Upper lobe of right lung (tissue), 1 donor: ENCODE data around the gene SCN9A. TPM values are rescaled to one million over a fixed set of nuclear protein-coding genes. Genes with fewer than 3 reads are reported as not detected.
A peak's percentile ranks its signal among the peaks of the same experiment; 100 is the strongest.
"Not testable (repeated sequence)": the region's sequence is repeated elsewhere in the genome, so short reads cannot be mapped to it uniquely, and the experiment has no call there.

ENCODE experiments used
- ATAC-seq: fragments of 200-7000 bp; cut with Tn5 transposase; one replicate; pipeline ENCODE4 v1.9.1; 2020; ENCODE audit warnings: mild to moderate bottlenecking, moderate library complexity
- DNase-seq: peaks from one replicate; pipeline ENCODE4 v3.0.0-alpha.2; 2020
- H3K27ac ChIP-seq: fragments of 200-600 bp; one replicate; pipeline ENCODE4 v1.8.0; 2022
- H3K27me3 ChIP-seq: fragments of 200-600 bp; one replicate; pipeline ENCODE4 v1.8.0; 2022; ENCODE audit warnings: mild to moderate bottlenecking
- H3K36me3 ChIP-seq: fragments of 200-600 bp; one replicate; pipeline ENCODE4 v1.8.0; 2022
- H3K4me1 ChIP-seq: fragments of 200-600 bp; one replicate; pipeline ENCODE4 v1.8.0; 2022
- H3K4me3 ChIP-seq: fragments of 200-600 bp; one replicate; pipeline ENCODE4 v1.8.0; 2022; ENCODE audit warnings: mild to moderate bottlenecking
- H3K9me3 ChIP-seq: fragments of 200-600 bp; one replicate; pipeline ENCODE4 v1.8.0; 2022
- intact Hi-C: fragments of 100-400 bp; cut with DNase I; formaldehyde crosslinking; loops from one replicate; pipeline ENCODE4 v1.11.0; 2022
- total RNA-seq: library from RNA; stranded (reverse); fragmentation: NEBNext Ultra II Directional; extraction: Animal tissue kit (Norgen Biotek cat#: 25700); gene quantifications from one replicate; pipeline ENCODE4 v1.2.1, GENCODE V29; 2021
- TF ChIP-seq, protein P1 (sequence below): fragments of 200-600 bp; IDR thresholded peaks from one replicate; pipeline ENCODE4 v1.8.0; 2022; ENCODE audit warnings: antibody characterized with exemption
- donor health status: DM: no; HTN: yes; CAD: no; lungs with severe emphysema.

The SCN9A gene
- total RNA-seq, 1 donor from 2014 or later = 10.5 TPM

DNA sequence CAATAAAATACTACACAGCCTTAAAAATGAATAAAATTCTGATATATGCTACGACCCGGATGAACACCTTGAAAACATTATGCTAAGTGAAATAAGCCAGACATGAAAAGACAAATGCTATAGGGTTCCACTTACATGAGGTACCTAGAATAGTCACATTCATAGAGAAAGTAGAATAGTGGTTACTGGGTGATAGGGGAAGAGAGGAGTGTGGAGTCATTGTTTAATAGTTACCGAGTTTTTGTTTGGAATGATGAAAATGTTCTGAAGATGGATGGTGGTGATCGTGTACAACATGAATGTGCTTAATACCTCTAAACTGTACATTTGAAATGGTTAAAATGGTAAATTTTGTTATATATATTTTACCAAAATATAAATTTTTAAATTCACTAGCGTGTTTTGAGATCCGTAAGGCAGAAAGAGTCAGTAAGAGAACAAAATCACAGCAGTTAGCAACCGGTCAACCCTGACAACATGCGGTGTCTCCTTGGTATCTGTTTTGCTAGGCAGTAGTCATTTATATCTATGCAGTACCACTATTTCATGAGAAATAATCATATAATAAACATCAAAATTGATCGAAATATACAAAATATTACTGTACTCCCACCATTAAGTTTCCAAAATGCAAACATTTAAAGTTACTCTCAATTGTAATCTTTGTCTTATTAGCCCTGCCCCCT is 11.1 kb downstream of the SCN9A start:
- intact Hi-C loops = no loop called here
- ATAC-seq (no peak), DNase-seq (no peak)
- Histone ChIP-seq H3K36me3 (no peaks in the 10 kb centered on the region), H3K27ac (no peak overlapping the region), H3K4me1 (no peaks in the 10 kb centered on the region), H3K4me3 (no peak overlapping the region), H3K27me3 (no peaks in the 10 kb centered on the region), H3K9me3 (no peaks in the 10 kb centered on the region)
- TF ChIP-seq, protein P1, sequence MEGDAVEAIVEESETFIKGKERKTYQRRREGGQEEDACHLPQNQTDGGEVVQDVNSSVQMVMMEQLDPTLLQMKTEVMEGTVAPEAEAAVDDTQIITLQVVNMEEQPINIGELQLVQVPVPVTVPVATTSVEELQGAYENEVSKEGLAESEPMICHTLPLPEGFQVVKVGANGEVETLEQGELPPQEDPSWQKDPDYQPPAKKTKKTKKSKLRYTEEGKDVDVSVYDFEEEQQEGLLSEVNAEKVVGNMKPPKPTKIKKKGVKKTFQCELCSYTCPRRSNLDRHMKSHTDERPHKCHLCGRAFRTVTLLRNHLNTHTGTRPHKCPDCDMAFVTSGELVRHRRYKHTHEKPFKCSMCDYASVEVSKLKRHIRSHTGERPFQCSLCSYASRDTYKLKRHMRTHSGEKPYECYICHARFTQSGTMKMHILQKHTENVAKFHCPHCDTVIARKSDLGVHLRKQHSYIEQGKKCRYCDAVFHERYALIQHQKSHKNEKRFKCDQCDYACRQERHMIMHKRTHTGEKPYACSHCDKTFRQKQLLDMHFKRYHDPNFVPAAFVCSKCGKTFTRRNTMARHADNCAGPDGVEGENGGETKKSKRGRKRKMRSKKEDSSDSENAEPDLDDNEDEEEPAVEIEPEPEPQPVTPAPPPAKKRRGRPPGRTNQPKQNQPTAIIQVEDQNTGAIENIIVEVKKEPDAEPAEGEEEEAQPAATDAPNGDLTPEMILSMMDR = no peak

DNA sequence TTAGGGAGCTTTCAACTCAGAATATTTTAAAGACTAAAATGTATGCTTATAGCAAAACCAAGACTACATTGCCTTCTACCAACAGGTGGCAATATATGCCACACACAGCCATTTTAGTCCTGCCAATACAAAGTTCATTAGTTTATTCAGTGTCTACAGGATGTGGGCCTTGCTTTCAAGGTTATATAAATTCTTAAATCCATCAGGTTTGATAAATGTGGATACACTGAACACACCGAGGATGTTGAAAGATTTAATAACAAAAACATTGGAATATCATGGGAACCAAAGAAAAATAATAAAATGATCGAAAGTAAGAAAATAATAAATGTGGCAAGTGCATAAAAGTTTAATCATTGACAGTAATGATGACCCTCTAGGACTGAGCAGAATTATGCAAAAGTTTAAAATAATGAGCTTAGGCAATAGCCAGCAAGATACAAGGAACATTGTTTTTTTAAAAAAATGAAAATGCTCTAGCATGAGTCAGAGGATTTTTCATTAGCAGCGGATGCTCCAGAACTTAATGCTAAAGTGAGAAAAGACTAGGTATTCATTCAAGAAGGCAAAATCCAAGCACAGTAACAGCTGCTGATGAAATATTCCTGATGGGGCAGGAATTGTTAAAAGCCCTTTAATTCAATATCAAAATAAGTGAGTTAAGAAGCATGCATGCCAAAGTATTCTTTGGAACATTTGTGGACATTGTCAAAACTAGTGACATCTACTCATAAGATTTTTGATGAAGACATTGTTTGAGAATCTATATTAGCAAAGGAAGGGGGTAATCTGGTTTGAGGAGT is 14.2 kb downstream of the SCN9A start:
- H3K4me3 ChIP-seq = no peak overlapping the region
- H3K36me3 ChIP-seq = no peaks in the 10 kb centered on the region
- H3K27me3 ChIP-seq = no peaks in the 10 kb centered on the region
- TF ChIP-seq, protein P1 = peak; percentile 53
- no peak overlapping the region for H3K27ac ChIP-seq
- ATAC-seq (peak; percentile 78), DNase-seq (no peak)
- intact Hi-C loops = no loop called here
- no peaks in the 10 kb centered on the region for H3K9me3 ChIP-seq
- no peaks in the 10 kb centered on the region for H3K4me1 ChIP-seq

DNA sequence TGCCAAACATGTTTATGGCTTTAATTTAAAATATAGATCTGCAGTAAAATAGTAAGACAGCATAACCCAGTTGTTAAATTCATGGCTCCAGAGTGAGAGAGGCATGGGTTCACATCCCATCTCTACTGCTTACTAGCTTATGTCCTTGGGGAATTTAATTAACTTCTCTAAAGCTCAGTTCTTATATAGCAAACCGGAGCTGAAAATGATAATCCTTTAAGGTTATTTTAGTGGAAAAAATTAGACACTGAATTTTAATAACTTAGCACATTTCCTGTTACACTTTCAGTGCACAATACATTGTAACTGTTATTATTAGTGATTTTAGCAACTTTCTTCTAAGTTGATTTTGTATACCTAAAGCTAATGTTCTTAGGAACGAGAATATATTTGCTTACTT is 14.8 kb downstream of the SCN9A start:
- DNase-seq = no peak
- no peak for ATAC-seq
- Histone ChIP-seq H3K9me3 (no peaks in the 10 kb centered on the region), H3K27me3 (no peaks in the 10 kb centered on the region), H3K4me3 (no peak overlapping the region), H3K4me1 (no peaks in the 10 kb centered on the region), H3K27ac (no peak overlapping the region), H3K36me3 (no peaks in the 10 kb centered on the region)
- intact Hi-C loops = no loop called here
- TF ChIP-seq, protein P1 = no peak

DNA sequence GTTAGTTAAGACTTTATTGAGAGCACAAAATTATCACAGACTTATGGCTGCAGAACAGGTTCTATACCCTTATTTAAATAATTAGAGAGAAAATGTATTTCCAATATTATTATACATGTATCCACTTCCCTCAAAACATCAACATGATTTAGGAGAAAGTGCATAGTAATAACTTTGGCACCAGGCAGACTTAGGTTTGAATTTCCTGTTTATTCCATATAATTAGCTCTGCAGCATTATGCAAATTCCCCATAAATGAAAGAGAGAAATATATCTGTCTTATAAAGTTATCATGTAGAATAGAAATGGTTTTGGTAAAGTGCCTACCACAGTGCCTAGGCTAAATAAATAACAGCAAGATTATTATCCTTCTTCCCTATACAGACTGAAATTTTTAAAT is 15.3 kb downstream of the SCN9A start:
- Histone ChIP-seq H3K9me3 (no peaks in the 10 kb centered on the region), H3K27me3 (no peaks in the 10 kb centered on the region), H3K4me1 (no peaks in the 10 kb centered on the region), H3K4me3 (no peak overlapping the region), H3K36me3 (no peaks in the 10 kb centered on the region), H3K27ac (no peak overlapping the region)
- DNase-seq (no peak), ATAC-seq (no peak)
- TF ChIP-seq, protein P1 = no peak
- intact Hi-C loops = no loop called here

DNA sequence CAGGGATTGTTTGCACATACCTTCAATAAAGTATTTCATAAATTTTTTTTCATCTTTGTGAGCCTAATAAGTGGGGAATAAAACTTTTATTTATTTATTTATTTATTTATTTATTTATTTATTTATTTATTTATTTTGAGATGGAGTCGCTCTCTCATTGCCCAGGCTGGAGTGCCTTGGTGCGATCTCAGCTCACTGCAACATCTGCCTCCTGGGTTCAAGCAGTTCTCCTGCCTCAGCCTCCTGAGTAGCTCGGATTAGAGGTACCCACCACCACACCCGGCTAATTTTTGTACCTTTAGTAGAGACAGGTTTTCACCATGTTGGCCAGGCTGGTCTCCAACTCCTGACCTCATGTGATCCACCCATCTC is 17.8 kb downstream of the SCN9A start:
- DNase-seq, H3K9me3 ChIP-seq, H3K4me3 ChIP-seq, ATAC-seq, intact Hi-C loops, H3K27me3 ChIP-seq, H3K4me1 ChIP-seq, H3K36me3 ChIP-seq, H3K27ac ChIP-seq: not testable (repeated sequence)
